GM12878 (cell line): ENCODE results near the gene DMRT2. TPM values are rescaled to one million over a fixed set of nuclear protein-coding genes. Genes with fewer than 3 reads are reported as not detected.

Experiments
- BHLHE40 ChIP-seq, 2 experiments: fragments of 450-650 bp in 1 of 2; IDR thresholded peaks; 2 replicates each; pipeline ENCODE4 v1.6.1; 2011 to 2017; ENCODE audit warnings: low read depth in 2 of 2, borderline replicate concordance in 1 of 2, improper control_type of control experiment in 1 of 2, low read length in 1 of 2, mild to moderate bottlenecking in 1 of 2
- CBX3 ChIP-seq: fragments of 200-600 bp; sonication (generic); IDR thresholded peaks from 2 replicates; pipeline ENCODE4 v1.6.1; 2016; ENCODE audit warnings: low read depth, borderline replicate concordance
- CREB1 ChIP-seq: IDR thresholded peaks from 2 replicates; pipeline ENCODE4 v1.6.1; 2012; ENCODE audit warnings: low read depth, mild to moderate bottlenecking, inconsistent platforms
- FOS ChIP-seq: IDR thresholded peaks from 3 replicates; pipeline ENCODE4 v1.6.1; 2011; ENCODE audit warnings: borderline replicate concordance; ENCODE audit not compliant: insufficient read length; ENCODE audit errors: extremely low read depth
- GATAD2B ChIP-seq: fragments of 450-650 bp; conservative IDR thresholded peaks from 2 replicates; pipeline ENCODE4 v1.6.1; 2017; ENCODE audit warnings: low read depth, mild to moderate bottlenecking, moderate library complexity
- HDAC2 ChIP-seq: fragments of 200-600 bp; sonication (generic); IDR thresholded peaks from 2 replicates; pipeline ENCODE4 v1.6.1; 2017
- HDGF ChIP-seq: fragments of 450-650 bp; IDR thresholded peaks from 2 replicates; pipeline ENCODE4 v1.6.1; 2016; ENCODE audit warnings: antibody characterized with exemption
- IKZF1 ChIP-seq: fragments of 450-650 bp; conservative IDR thresholded peaks from 2 replicates; pipeline ENCODE4 v1.6.1; 2017; ENCODE audit warnings: antibody characterized with exemption, mild to moderate bottlenecking
- IKZF2 ChIP-seq, 2 experiments: fragments of 450-650 bp; IDR thresholded peaks; 2 replicates each; pipeline ENCODE4 v1.6.1; 2017; ENCODE audit warnings: mild to moderate bottlenecking in 2 of 2, moderate library complexity in 2 of 2
- MTA3 ChIP-seq: IDR thresholded peaks from 2 replicates; pipeline ENCODE4 v1.6.1; 2012; ENCODE audit warnings: low read length, inconsistent platforms, borderline replicate concordance
- MYC ChIP-seq: IDR thresholded peaks from 2 replicates; pipeline ENCODE4 v1.6.1; 2011; ENCODE audit warnings: mild to moderate bottlenecking, low read length, moderate library complexity, inconsistent platforms; ENCODE audit not compliant: insufficient read depth, insufficient replicate concordance, insufficient read length, severe bottlenecking
- NFYA ChIP-seq: IDR thresholded peaks from 2 replicates; pipeline ENCODE4 v1.6.1; 2011; ENCODE audit warnings: low read depth, mild to moderate bottlenecking, low read length, improper control_type of control experiment, borderline replicate concordance
- NKRF ChIP-seq: fragments of 450-650 bp; conservative IDR thresholded peaks from 2 replicates; pipeline ENCODE4 v1.6.1; 2017; ENCODE audit warnings: mild to moderate bottlenecking, moderate library complexity
- PAX8 ChIP-seq: fragments of 450-650 bp; IDR thresholded peaks from 2 replicates; pipeline ENCODE4 v1.6.1; 2017; ENCODE audit warnings: mild to moderate bottlenecking, moderate library complexity
- POLR2AphosphoS2 ChIP-seq: IDR thresholded peaks from 2 replicates; pipeline ENCODE4 v1.6.1; 2011; ENCODE audit warnings: low read depth, mild to moderate bottlenecking, low read length, improper control_type of control experiment, moderate library complexity
- RCOR1 ChIP-seq: conservative IDR thresholded peaks from 2 replicates; pipeline ENCODE4 v1.6.1; 2012; ENCODE audit warnings: low read depth, low read length, improper control_type of control experiment
- STAT3 ChIP-seq: IDR thresholded peaks from 2 replicates; pipeline ENCODE4 v1.6.1; 2011; ENCODE audit warnings: low read depth, low read length, improper control_type of control experiment
- SUPT20H ChIP-seq: IDR thresholded peaks from 2 replicates; pipeline ENCODE4 v1.6.1; 2011; ENCODE audit warnings: low read depth, mild to moderate bottlenecking, low read length, moderate library complexity, borderline replicate concordance; ENCODE audit not compliant: control insufficient read depth
- TCF12 ChIP-seq: IDR thresholded peaks from 2 replicates; pipeline ENCODE4 v1.6.1; 2011; ENCODE audit warnings: low read depth, mild to moderate bottlenecking, low read length
- TCF3 ChIP-seq: IDR thresholded peaks from 2 replicates; pipeline ENCODE4 v1.6.1; 2012; ENCODE audit warnings: low read depth, mild to moderate bottlenecking, low read length, borderline replicate concordance; ENCODE audit not compliant: insufficient read depth
- YBX1 ChIP-seq: fragments of 450-650 bp; IDR thresholded peaks from 2 replicates; pipeline ENCODE4 v1.6.1; 2016; ENCODE audit warnings: antibody characterized with exemption
- ZNF217 ChIP-seq: fragments of 450-650 bp; IDR thresholded peaks from 2 replicates; pipeline ENCODE4 v1.6.1; 2017; ENCODE audit warnings: antibody characterized with exemption, mild to moderate bottlenecking
- ZZZ3 ChIP-seq: IDR thresholded peaks from 2 replicates; pipeline ENCODE4 v1.6.1; 2011; ENCODE audit warnings: low read depth; ENCODE audit not compliant: control insufficient read depth, insufficient read length
- polyA plus RNA-seq, 11 experiments: library from polyadenylated mRNA; depleted of rRNA in 4 of 11; unstranded in 6 of 11; stranded (reverse) in 5 of 11; fragments of >200 nt; fragmentation: Nextera tagmentation in 4 of 11; fragmentation: Illumina TruSeq in 1 of 11; extraction: Ambion mirVana in 4 of 11; extraction: Trizol in 1 of 11; gene quantifications; 1 replicate in 1 of 11; 2 replicates in 10 of 11; pipeline versions ENCODE4 v1.2.1 to v1.2.3, GENCODE V29; 2011 to 2016; ENCODE audit warnings: inconsistent platforms in 2 of 11, missing spikeins in 2 of 11, low read depth in 1 of 11
- total RNA-seq, 4 experiments: library from RNA; depleted of rRNA in 3 of 4; stranded (reverse); fragments of >200 nt in 3 of 4; fragmentation: Illumina TruSeq in 1 of 4; extraction: Trizol in 1 of 4; gene quantifications; 2 replicates each; pipeline versions ENCODE4 v1.2.1 to v1.2.3, GENCODE V29; 2013 to 2021
- TF ChIP-seq, protein P1 (sequence below): IDR thresholded peaks from 2 replicates; pipeline ENCODE4 v1.6.1; 2012; ENCODE audit warnings: low read depth, low read length, improper control_type of control experiment
- TF ChIP-seq, protein P2 (sequence below): fragments of 450-650 bp; formaldehyde crosslinking; IDR thresholded peaks from 2 replicates; pipeline ENCODE4 v1.4.0; 2022; ENCODE audit warnings: mild to moderate bottlenecking, moderate library complexity

Gene DMRT2
- total and polyA plus RNA-seq, 10 of the 15 experiments (the other 5 are each of a cell fraction or from before 2014, with no cell fraction given) = 0.08 to 50.2 (median 0.69) TPM

DNA sequence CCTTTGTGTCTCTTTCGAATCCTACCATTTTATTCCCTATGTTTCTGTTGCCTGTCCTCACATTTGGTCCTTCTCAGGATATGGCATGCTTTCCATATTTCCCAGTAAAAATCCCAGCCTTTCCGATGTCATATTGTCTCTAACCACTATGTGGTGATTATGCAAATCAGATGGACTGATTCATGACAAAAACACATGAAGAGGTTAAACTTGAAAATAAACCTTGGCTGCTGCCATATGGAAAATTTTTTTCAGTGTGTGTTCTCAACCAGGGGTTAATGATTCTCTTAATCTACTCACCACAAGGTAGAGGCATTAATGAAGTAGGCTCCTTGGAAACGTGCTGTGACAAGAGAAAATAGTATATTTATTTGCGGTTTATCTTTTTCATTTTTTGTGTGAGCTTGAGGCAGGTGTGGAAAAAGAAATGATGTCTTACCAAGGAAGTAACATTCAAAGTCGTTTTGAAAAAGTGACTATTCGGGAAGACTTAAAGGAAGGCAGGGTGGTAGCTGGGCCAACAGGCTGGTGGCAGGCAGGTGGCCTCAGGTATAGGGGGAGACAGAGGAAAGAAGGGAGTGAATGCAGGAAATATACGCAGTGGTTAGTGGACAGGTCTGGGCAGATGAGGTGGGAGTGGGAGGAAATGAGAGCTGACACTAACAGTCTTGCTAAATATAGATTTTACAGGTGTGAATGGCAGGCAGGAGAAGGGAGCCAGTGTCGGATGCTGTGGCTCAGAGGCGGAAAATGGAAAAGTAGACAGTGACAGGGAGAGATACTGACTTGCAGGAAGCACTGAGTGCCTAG, 46.2 kb downstream of the DMRT2 start (continued):
- TF ChIP-seq, protein P1, sequence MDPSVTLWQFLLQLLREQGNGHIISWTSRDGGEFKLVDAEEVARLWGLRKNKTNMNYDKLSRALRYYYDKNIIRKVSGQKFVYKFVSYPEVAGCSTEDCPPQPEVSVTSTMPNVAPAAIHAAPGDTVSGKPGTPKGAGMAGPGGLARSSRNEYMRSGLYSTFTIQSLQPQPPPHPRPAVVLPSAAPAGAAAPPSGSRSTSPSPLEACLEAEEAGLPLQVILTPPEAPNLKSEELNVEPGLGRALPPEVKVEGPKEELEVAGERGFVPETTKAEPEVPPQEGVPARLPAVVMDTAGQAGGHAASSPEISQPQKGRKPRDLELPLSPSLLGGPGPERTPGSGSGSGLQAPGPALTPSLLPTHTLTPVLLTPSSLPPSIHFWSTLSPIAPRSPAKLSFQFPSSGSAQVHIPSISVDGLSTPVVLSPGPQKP = no peak
- peak; percentile 73 for TF ChIP-seq IKZF1
- TF ChIP-seq, protein P2, sequence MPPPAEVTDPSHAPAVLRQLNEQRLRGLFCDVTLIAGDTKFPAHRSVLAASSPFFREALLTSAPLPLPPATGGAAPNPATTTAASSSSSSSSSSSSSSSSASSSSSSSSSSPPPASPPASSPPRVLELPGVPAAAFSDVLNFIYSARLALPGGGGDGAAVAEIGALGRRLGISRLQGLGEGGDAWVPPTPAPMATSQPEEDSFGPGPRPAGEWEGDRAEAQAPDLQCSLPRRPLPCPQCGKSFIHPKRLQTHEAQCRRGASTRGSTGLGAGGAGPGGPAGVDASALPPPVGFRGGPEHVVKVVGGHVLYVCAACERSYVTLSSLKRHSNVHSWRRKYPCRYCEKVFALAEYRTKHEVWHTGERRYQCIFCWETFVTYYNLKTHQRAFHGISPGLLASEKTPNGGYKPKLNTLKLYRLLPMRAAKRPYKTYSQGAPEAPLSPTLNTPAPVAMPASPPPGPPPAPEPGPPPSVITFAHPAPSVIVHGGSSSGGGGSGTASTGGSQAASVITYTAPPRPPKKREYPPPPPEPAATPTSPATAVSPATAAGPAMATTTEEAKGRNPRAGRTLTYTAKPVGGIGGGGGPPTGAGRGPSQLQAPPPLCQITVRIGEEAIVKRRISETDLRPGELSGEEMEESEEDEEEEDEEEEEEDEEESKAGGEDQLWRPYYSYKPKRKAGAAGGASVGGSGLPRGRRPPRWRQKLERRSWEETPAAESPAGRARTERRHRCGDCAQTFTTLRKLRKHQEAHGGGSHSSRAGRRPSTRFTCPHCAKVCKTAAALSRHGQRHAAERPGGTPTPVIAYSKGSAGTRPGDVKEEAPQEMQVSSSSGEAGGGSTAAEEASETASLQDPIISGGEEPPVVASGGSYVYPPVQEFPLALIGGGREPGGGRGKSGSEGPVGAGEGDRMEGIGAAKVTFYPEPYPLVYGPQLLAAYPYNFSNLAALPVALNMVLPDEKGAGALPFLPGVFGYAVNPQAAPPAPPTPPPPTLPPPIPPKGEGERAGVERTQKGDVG = no peak
- no peak for TF ChIP-seq CREB1
- no peak for TF ChIP-seq POLR2AphosphoS2
- no peak for TF ChIP-seq FOS
- TF ChIP-seq BHLHE40 (IDR thresholded peaks at IDR 0.05; ENCODE audit: borderline replicate concordance in 1 of 2, low read depth in 2 of 2, low read length in 1 of 2) = peak in 1 of 2 experiments; percentile 63; a peak in 2 of 4 replicates
- TF ChIP-seq SUPT20H = no peak
- TF ChIP-seq GATAD2B = no peak
- TF ChIP-seq HDGF = peak; percentile 55; the same call in 1 of the 2 replicates
- no peak for TF ChIP-seq NKRF
- TF ChIP-seq ZNF217 = 0 out of 2 replicates have a peak, but pooled peaks have one; percentile 60
- no peak for TF ChIP-seq CBX3
- TF ChIP-seq MTA3 = no peak
- TF ChIP-seq HDAC2 = no peak
- TF ChIP-seq NFYA = no peak
- TF ChIP-seq IKZF2 (IDR thresholded peaks at IDR 0.05) = peak; percentile 58 to 59; a peak in 3 of 4 replicates
- no peak for TF ChIP-seq PAX8
- no peak for TF ChIP-seq TCF12
- TF ChIP-seq RCOR1 = no peak
- no peak for TF ChIP-seq YBX1
- TF ChIP-seq STAT3 = no peak
- TF ChIP-seq ZZZ3 = no peak
- TF ChIP-seq TCF3 = no peak
- no peak for TF ChIP-seq MYC
